PC-3 (cell line): Measurements from ENCODE around the gene PCTP.

Source experiments
- EZH2 ChIP-seq: fragments of 300-600 bp; sonication (generic); IDR thresholded peaks from one replicate; pipeline ENCODE4 v1.6.1; 2017; ENCODE audit warnings: antibody characterized with exemption, mild to moderate bottlenecking, low read length; ENCODE audit not compliant: unreplicated experiment
- TF ChIP-seq, protein P1 (sequence below): fragments of 300-600 bp; sonication (generic); conservative IDR thresholded peaks from 2 replicates; pipeline ENCODE4 v1.5.1; 2017; ENCODE audit warnings: antibody characterized with exemption, low read depth, mild to moderate bottlenecking, low read length

DNA sequence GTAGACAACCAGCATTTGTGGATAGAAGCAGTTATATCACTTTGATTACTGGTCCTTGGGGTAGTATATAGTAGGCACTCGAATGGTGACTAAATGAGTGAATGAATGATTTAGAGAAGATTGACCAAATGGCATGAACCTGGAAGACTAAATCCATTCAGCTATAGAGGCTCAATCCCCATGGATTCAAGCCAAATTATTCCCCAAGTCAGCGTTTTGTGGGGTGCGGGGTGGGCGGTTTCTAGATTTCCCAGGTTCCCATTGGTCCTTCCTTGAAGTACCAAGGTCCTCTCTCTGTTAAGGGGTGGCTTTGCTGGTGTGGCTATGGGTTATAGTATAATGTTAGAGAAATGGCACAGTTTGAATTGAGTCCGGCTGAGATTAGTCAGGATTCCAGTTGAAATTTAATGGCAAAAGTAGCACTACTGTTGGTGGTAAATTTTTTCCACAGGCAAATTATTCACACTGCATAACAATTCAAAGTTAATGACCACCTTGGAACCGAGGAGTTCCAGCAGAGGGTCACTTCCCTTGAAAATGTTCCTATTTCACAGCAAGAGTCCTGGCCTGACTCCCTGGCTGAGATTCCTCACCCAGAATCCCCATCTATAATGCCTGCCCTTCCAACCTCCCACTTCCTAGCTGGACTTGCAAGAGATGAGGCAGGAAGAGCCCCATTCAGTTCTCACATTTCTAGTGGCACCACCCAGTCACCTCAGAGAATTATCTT lies 27.7 kb downstream of the PCTP start:
- TF ChIP-seq, protein P1, sequence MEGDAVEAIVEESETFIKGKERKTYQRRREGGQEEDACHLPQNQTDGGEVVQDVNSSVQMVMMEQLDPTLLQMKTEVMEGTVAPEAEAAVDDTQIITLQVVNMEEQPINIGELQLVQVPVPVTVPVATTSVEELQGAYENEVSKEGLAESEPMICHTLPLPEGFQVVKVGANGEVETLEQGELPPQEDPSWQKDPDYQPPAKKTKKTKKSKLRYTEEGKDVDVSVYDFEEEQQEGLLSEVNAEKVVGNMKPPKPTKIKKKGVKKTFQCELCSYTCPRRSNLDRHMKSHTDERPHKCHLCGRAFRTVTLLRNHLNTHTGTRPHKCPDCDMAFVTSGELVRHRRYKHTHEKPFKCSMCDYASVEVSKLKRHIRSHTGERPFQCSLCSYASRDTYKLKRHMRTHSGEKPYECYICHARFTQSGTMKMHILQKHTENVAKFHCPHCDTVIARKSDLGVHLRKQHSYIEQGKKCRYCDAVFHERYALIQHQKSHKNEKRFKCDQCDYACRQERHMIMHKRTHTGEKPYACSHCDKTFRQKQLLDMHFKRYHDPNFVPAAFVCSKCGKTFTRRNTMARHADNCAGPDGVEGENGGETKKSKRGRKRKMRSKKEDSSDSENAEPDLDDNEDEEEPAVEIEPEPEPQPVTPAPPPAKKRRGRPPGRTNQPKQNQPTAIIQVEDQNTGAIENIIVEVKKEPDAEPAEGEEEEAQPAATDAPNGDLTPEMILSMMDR = no peak
- TF ChIP-seq EZH2 = no peak
